A673 (cell line): ENCODE data around the gene XPO4. TPM values are rescaled to one million over a fixed set of nuclear protein-coding genes. Genes with fewer than 3 reads are reported as not detected.

Experiments used
- BruUV-seq: library from RNA; stranded (reverse); fragments of 400-500 nt; replicated peaks from 2 replicates; lab custom pipeline; 2021; lab: Mats Ljungman, UMichigan
- CTCF ChIA-PET: fragments of 300-600 bp; sonication (Branson Sonifier 250); formaldehyde crosslinking; loops from one replicate; lab custom pipeline; 2022; ENCODE audit warnings: antibody characterized with exemption; lab: Charles Lee
- POLR2A ChIA-PET: fragments of 300-600 bp; sonication (Branson Sonifier 250); formaldehyde crosslinking; loops from one replicate; lab custom pipeline; 2022; ENCODE audit warnings: antibody characterized with exemption; ENCODE audit not compliant: low non-redundant PET; lab: Charles Lee
- DNase-seq: peaks from one replicate; pipeline ENCODE4 v3.0.0-alpha.2; 2015; ENCODE audit warnings: low spot score
- H3K27ac ChIP-seq: fragments of 200-600 bp; sonication (generic); 2 replicates; pipeline ENCODE4 v1.5.1; 2016; ENCODE audit warnings: mixed run types, low read depth, mild to moderate bottlenecking, mixed read lengths, antibody characterized with exemption, low read length; ENCODE audit not compliant: poor library complexity, severe bottlenecking
- H3K27me3 ChIP-seq: fragments of 200-600 bp; sonication (generic); replicated peaks from 2 replicates; pipeline ENCODE4 v1.6.1; 2017; ENCODE audit warnings: mixed run types, low read depth, mild to moderate bottlenecking, mixed read lengths, antibody characterized with exemption, low read length; ENCODE audit not compliant: insufficient read depth, poor library complexity
- H3K36me3 ChIP-seq: fragments of 200-600 bp; sonication (generic); 2 replicates; pipeline ENCODE4 v1.6.1; 2016; ENCODE audit warnings: mixed run types, mild to moderate bottlenecking, mixed read lengths, antibody characterized with exemption, low read length; ENCODE audit not compliant: insufficient read depth, poor library complexity, severe bottlenecking
- H3K4me1 ChIP-seq: fragments of 200-600 bp; sonication (generic); 2 replicates; pipeline ENCODE4 v1.6.1; 2017; ENCODE audit warnings: mixed run types, mild to moderate bottlenecking, mixed read lengths, antibody characterized with exemption, low read length; ENCODE audit not compliant: insufficient read depth, poor library complexity, severe bottlenecking
- H3K4me3 ChIP-seq: fragments of 200-600 bp; sonication (generic); 2 replicates; pipeline ENCODE4 v1.5.1; 2016; ENCODE audit warnings: low read depth, mixed run types, mild to moderate bottlenecking, mixed read lengths, low read length; ENCODE audit not compliant: poor library complexity, severe bottlenecking
- H3K9me3 ChIP-seq: fragments of 200-600 bp; sonication (generic); 2 replicates; pipeline ENCODE4 v1.6.1; 2016; ENCODE audit warnings: mixed run types, low read depth, mild to moderate bottlenecking, mixed read lengths, antibody characterized with exemption, low read length; ENCODE audit not compliant: poor library complexity, severe bottlenecking
- CTCF ChIP-seq: fragments of 300-800, 200-600 bp; sonication (generic); conservative IDR thresholded peaks from 2 replicates; pipeline ENCODE4 v1.5.1; 2017; ENCODE audit warnings: low read depth, mild to moderate bottlenecking, antibody characterized with exemption, low read length, moderate library complexity, mixed read lengths
- EZH2 ChIP-seq: fragments of 200-600 bp; sonication (generic); IDR thresholded peaks from 2 replicates; pipeline ENCODE4 v1.6.1; 2017; ENCODE audit warnings: borderline replicate concordance, low read depth, mild to moderate bottlenecking, mixed read lengths, antibody characterized with exemption, low read length; ENCODE audit not compliant: poor library complexity, severe bottlenecking
- intact Hi-C: fragments of 100-400 bp; cut with micrococcal nuclease; formaldehyde crosslinking; loops from one replicate; pipeline ENCODE4 v1.10.0; 2022; ENCODE audit not compliant: unreplicated experiment
- total RNA-seq: library from RNA; stranded (reverse); gene quantifications from 2 replicates; pipeline ENCODE4 v1.2.3, GENCODE V29; 2021

The XPO4 gene
- total RNA-seq, 1 experiment from 2014 or later, result 39.8 TPM

- POLR2A ChIA-PET, result no interaction called here
- Histone ChIP-seq H3K9me3 (peaks cover 20% of the 10 kb centered on the region), H3K27ac (peak overlapping the region; percentile 82), H3K27me3 (no peaks in the 10 kb centered on the region), H3K36me3 (peaks cover 20% of the 10 kb centered on the region), H3K4me3 (peak overlapping the region; percentile 52), H3K4me1 (peaks cover 9% of the 10 kb centered on the region)
- TF ChIP-seq CTCF, result no peak
- TF ChIP-seq EZH2, result no peak
- peak; percentile 26 for DNase-seq
- CTCF ChIA-PET, result no interaction called here
- no TSS peak for BruUV-seq
- intact Hi-C loops, result no loop called here
These were observed 130.0 kb downstream of the XPO4 start for GRCh38 chr13:20772401-20773131.

- intact Hi-C loops, result no loop called here
- Histone ChIP-seq H3K4me3 (no peak overlapping the region), H3K36me3 (peaks cover 20% of the 10 kb centered on the region), H3K4me1 (peaks cover 9% of the 10 kb centered on the region), H3K27ac (no peak overlapping the region), H3K27me3 (no peaks in the 10 kb centered on the region), H3K9me3 (peaks cover 24% of the 10 kb centered on the region)
- BruUV-seq, result no TSS peak
- ChIA-PET POLR2A (no interaction called here), CTCF (no interaction called here)
- TF ChIP-seq EZH2, result no peak
- no peak for TF ChIP-seq CTCF
- DNase-seq, result no peak
These were observed 132.7 kb downstream of the XPO4 start for GRCh38 chr13:20769834-20770233.

- DNase-seq, result no peak
- CTCF ChIA-PET, result no interaction called here
- Histone ChIP-seq H3K27ac (no peak overlapping the region), H3K9me3 (peaks cover 24% of the 10 kb centered on the region), H3K4me3 (no peak overlapping the region), H3K4me1 (peaks cover 8% of the 10 kb centered on the region), H3K27me3 (no peaks in the 10 kb centered on the region), H3K36me3 (peaks cover 20% of the 10 kb centered on the region)
- POLR2A ChIA-PET, result no interaction called here
- intact Hi-C loops, result no loop called here
- BruUV-seq, result no TSS peak
- TF ChIP-seq CTCF (no peak), EZH2 (no peak)
These were observed 133.5 kb downstream of the XPO4 start for GRCh38 chr13:20769091-20769490.
